CD14-positive monocyte (primary cell): ENCODE data around the gene MMP15. TPM values are rescaled to one million over a fixed set of nuclear protein-coding genes. Genes with fewer than 3 reads are reported as not detected.

Source experiments
- DNase-seq, 3 donors: peaks; one replicate each; pipeline ENCODE4 v3.0.0-alpha.2; 2011 to 2022
- H2AFZ ChIP-seq: 2 replicates; pipeline ENCODE4 v1.6.0; 2012; ENCODE audit warnings: mild to moderate bottlenecking, low read depth, low read length, inconsistent platforms; ENCODE audit not compliant: insufficient read depth, poor library complexity, severe bottlenecking
- H3K27ac ChIP-seq, 2 donors: 1 replicate in 1 of 2; 2 replicates in 1 of 2; pipeline ENCODE4 v1.5.1; 2012 to 2013; ENCODE audit warnings: low read length in 2 of 2, control low read depth in 1 of 2, inconsistent platforms in 1 of 2, low read depth in 1 of 2, mild to moderate bottlenecking in 1 of 2
- H3K27me3 ChIP-seq, 2 donors: one replicate each; pipeline versions ENCODE4 v1.6.0 to v1.6.1; 2011 to 2013; ENCODE audit warnings: low read length in 2 of 2; ENCODE audit not compliant: control insufficient read depth in 2 of 2, insufficient read depth in 2 of 2
- H3K36me3 ChIP-seq, 2 donors: replicated peaks in 1 of 2; 1 replicate in 1 of 2; 2 replicates in 1 of 2; pipeline versions ENCODE4 v1.5.1 to v1.6.1; 2012 to 2013; ENCODE audit warnings: low read length in 2 of 2, control low read depth in 1 of 2, inconsistent platforms in 1 of 2, mild to moderate bottlenecking in 1 of 2; ENCODE audit not compliant: insufficient read depth in 2 of 2, control insufficient read depth in 1 of 2
- H3K4me1 ChIP-seq, 2 donors: 1 replicate in 1 of 2; 2 replicates in 1 of 2; pipeline versions ENCODE4 v1.5.1 to v1.6.1; 2012 to 2013; ENCODE audit warnings: low read length in 2 of 2, control low read depth in 1 of 2, inconsistent platforms in 1 of 2, mild to moderate bottlenecking in 1 of 2, moderate library complexity in 1 of 2; ENCODE audit not compliant: insufficient read depth in 2 of 2, control insufficient read depth in 1 of 2
- H3K4me2 ChIP-seq: replicated peaks from 2 replicates; pipeline ENCODE3; 2012; ENCODE audit warnings: low read length, moderate library complexity, mild to moderate bottlenecking; ENCODE audit not compliant: poor library complexity, severe bottlenecking; ENCODE audit errors: extremely low read depth
- H3K4me3 ChIP-seq, 3 experiments: fragments of 200-600 bp in 1 of 3; sonication (generic) in 1 of 3; replicated peaks in 1 of 3; 1 replicate in 2 of 3; 2 replicates in 1 of 3; pipeline ENCODE4 v1.5.1; 2011 to 2013; ENCODE audit warnings: low read length in 3 of 3, mild to moderate bottlenecking in 3 of 3, control low read depth in 2 of 3, low read depth in 2 of 3, inconsistent platforms in 1 of 3, moderate library complexity in 1 of 3
- H3K79me2 ChIP-seq: 2 replicates; pipeline ENCODE4 v1.6.0; 2012; ENCODE audit warnings: mild to moderate bottlenecking, control low read depth, inconsistent platforms, low read length, moderate library complexity; ENCODE audit not compliant: insufficient read depth
- H3K9ac ChIP-seq: 2 replicates; pipeline ENCODE4 v1.6.0; 2017; ENCODE audit warnings: low read length, mild to moderate bottlenecking; ENCODE audit not compliant: insufficient read depth, poor library complexity, severe bottlenecking
- H3K9me3 ChIP-seq, 2 donors: replicated peaks in 1 of 2; 1 replicate in 1 of 2; 2 replicates in 1 of 2; pipeline versions ENCODE4 v1.5.1 to v1.6.1; 2012 to 2013; ENCODE audit warnings: low read length in 2 of 2, control low read depth in 1 of 2; ENCODE audit not compliant: control insufficient read depth in 1 of 2, insufficient read depth in 1 of 2
- H4K20me1 ChIP-seq: 2 replicates; pipeline ENCODE4 v1.6.0; 2012; ENCODE audit warnings: mild to moderate bottlenecking, low read length, control low read depth, moderate library complexity; ENCODE audit not compliant: insufficient read depth
- H3K27ac Mint-ChIP-seq, 7 donors: one replicate each; pipeline ENCODE4 v1.8.0; 2020; ENCODE audit warnings: mild to moderate bottlenecking in 7 of 7, mixed read lengths in 7 of 7, moderate library complexity in 6 of 7, inconsistent platforms in 2 of 7
- H3K27me3 Mint-ChIP-seq, 3 donors: one replicate each; pipeline ENCODE4 v1.8.0; 2021 to 2022; ENCODE audit warnings: low read depth in 3 of 3, mild to moderate bottlenecking in 3 of 3, mixed read lengths in 3 of 3, moderate library complexity in 3 of 3, inconsistent platforms in 1 of 3
- H3K36me3 Mint-ChIP-seq, 2 donors: one replicate each; pipeline ENCODE4 v1.8.0; 2020; ENCODE audit warnings: mixed read lengths in 2 of 2, inconsistent platforms in 1 of 2, mild to moderate bottlenecking in 1 of 2
- H3K4me1 Mint-ChIP-seq: one replicate; pipeline ENCODE4 v1.8.0; 2020; ENCODE audit warnings: mild to moderate bottlenecking, mixed read lengths
- H3K4me3 Mint-ChIP-seq, 2 donors: one replicate each; pipeline ENCODE4 v1.8.0; 2020; ENCODE audit warnings: mild to moderate bottlenecking in 2 of 2, mixed read lengths in 2 of 2, moderate library complexity in 1 of 2
- H3K9me3 Mint-ChIP-seq, 7 donors: one replicate each; pipeline ENCODE4 v1.8.0; 2020 to 2022; ENCODE audit warnings: mixed read lengths in 7 of 7, mild to moderate bottlenecking in 6 of 7, moderate library complexity in 6 of 7, inconsistent platforms in 2 of 7
- CTCF ChIP-seq: fragments of 200-600 bp; IDR thresholded peaks from one replicate; pipeline ENCODE4 v1.8.0; 2022; ENCODE audit warnings: antibody characterized with exemption, mild to moderate bottlenecking
- WGBS: methylation state at CpG from one replicate; pipeline ENCODE4 v1.1.5; 2013; ENCODE audit warnings: missing lambda C conversion rate; ENCODE audit not compliant: insufficient coverage; 5-methylcytosine and 5-hydroxymethylcytosine counted together
- intact Hi-C, 2 donors: fragments of 100-400 bp; cut with micrococcal nuclease; formaldehyde crosslinking; loops; one replicate each; pipeline versions ENCODE4 v1.15.0 to v1.15.1; 2023
- polyA plus RNA-seq, 3 donors: library from polyadenylated mRNA; depleted of rRNA in 1 of 3; unstranded in 2 of 3; stranded (reverse) in 1 of 3; fragments of 300-500 nt in 2 of 3; fragments of >200 nt in 1 of 3; fragmentation: Illumina TruSeq in 2 of 3; gene quantifications; 1 replicate in 2 of 3; 2 replicates in 1 of 3; pipeline ENCODE4 v1.2.3, GENCODE V29; 2012 to 2021

Gene MMP15
- polyA plus RNA-seq, 3 donors: not detected

- no peak overlapping the region for H3K4me2 ChIP-seq
- DNase-seq: no peak
- Mint-ChIP-seq H3K27me3 (peaks cover 3 to 7% (median 4%) of the 10 kb centered on the region in 3 donors), H3K27ac (no peak overlapping the region), H3K4me3 (no peak overlapping the region), H3K4me1 (no peaks in the 10 kb centered on the region), H3K36me3 (no peaks in the 10 kb centered on the region), H3K9me3 (peaks cover 0 to 5% (median 0%) of the 10 kb centered on the region in 7 donors)
- intact Hi-C loops: no loop called here
- no peaks in the 10 kb centered on the region for H3K36me3 ChIP-seq
- no CpG with 5 or more reads among the region's 2 CpGs for WGBS
- H3K27ac ChIP-seq: no peak overlapping the region
- TF ChIP-seq CTCF: no peak
- no peaks in the 10 kb centered on the region for H3K9me3 ChIP-seq
- no peaks in the 10 kb centered on the region for H3K79me2 ChIP-seq
- no peak overlapping the region for H2AFZ ChIP-seq
- no peak overlapping the region for H3K9ac ChIP-seq
- H3K4me1 ChIP-seq: no peaks in the 10 kb centered on the region
- no peak overlapping the region for H3K4me3 ChIP-seq
- no peaks in the 10 kb centered on the region for H4K20me1 ChIP-seq
- H3K27me3 ChIP-seq: no peaks in the 10 kb centered on the region
Observed at GRCh38 chr16:58051296-58051695, 25.7 kb downstream of the MMP15 start.

DNA sequence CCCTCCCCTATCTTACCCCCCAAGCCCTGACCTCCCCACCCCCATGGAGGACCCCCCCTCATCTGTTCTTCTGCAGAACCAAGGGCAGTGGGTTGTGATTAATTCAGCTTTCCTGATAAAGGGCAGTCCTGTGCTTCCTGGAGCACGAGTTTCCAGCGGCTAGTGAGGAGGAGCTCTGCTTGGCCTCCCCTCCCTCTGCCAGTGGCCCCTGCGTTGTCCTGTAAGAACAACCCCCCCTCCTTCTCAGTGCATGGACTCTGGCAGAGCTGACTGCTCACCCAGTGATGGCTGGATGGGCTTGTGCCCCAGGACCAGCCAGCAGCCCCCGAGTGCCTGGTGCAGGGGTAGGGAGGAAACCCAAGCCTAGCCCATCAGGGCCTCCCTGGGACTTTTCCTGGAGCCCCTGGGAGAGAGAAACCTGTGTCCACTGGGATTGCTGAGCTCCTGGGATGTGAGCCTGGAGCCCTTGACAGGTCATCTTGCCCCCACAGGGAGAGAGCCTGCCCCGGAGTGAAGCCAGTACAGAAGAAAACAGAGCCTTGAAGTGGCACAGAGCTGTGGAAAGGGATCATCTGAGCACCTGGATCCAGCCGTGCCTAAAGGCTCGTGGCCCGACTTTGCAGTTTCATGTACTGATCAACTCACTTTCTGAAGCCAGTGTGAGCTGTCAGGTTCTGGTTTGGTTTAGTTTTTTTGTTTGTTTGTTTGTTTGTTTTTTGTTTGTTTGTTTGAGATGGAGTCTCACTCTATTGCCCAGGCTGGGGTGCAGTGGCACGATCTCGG is 26.5 kb downstream of the MMP15 start:
- H3K36me3 ChIP-seq: no peaks in the 10 kb centered on the region
- H3K27me3 ChIP-seq: no peaks in the 10 kb centered on the region
- H3K4me3 Mint-ChIP-seq: no peak overlapping the region
- WGBS: 89% methylated on average over 7 of the region's 10 CpGs
- H3K27ac Mint-ChIP-seq: peak overlapping the region in 1 of 7 donors; percentile 71
- no peaks in the 10 kb centered on the region for H3K4me1 ChIP-seq
- no peaks in the 10 kb centered on the region for H4K20me1 ChIP-seq
- H3K9me3 Mint-ChIP-seq: peaks cover 0 to 5% (median 0%) of the 10 kb centered on the region in 7 donors
- peak in 1 of 3 donors; percentile 2 for DNase-seq
- H3K9me3 ChIP-seq: no peaks in the 10 kb centered on the region
- no peaks in the 10 kb centered on the region for H3K36me3 Mint-ChIP-seq
- TF ChIP-seq CTCF: no peak
- H2AFZ ChIP-seq: no peak overlapping the region
- intact Hi-C loops: no loop called here
- no peak overlapping the region for H3K4me2 ChIP-seq
- H3K27me3 Mint-ChIP-seq: peaks cover 3 to 7% (median 4%) of the 10 kb centered on the region in 3 donors
- H3K27ac ChIP-seq: no peak overlapping the region
- no peaks in the 10 kb centered on the region for H3K79me2 ChIP-seq
- no peaks in the 10 kb centered on the region for H3K4me1 Mint-ChIP-seq
- no peak overlapping the region for H3K4me3 ChIP-seq
- no peak overlapping the region for H3K9ac ChIP-seq
